ENCODE results near the gene LSAMP. TPM values are rescaled to one million over a fixed set of nuclear protein-coding genes. Genes with fewer than 3 reads are reported as not detected.

The LSAMP gene
- total RNA-seq, 1 experiment from 2014 or later = 0.90 TPM

DNA sequence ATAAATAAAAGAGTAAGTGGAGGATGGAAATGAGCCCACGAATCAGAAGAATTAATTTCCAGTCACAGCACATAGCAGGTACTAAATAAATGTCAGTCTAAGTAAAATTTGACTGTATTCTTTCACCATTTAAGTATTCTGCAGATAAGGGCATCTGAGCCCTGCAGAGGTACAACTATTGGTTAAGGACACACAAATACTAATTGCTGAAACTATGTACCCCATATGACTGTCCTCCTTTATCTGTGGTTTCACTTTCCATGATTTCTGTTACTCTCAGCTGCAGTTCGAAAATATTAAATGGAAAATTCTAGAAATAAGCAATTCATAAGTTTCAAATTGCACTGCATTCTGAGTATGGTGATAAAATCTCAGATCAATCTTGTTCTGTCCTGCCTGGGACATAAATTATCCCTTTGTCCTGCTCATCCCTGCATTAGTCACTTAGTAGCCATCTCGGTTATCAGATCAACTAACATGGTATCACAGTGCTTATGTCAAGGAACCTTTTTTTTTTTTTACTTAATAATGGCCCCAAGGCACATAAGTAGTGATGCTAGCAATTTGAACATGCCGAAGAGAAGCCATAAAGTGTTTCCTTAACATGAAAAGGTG lies 95.1 kb downstream of the LSAMP start:
- Histone ChIP-seq H3K14ac (ENCODE audit: insufficient read depth, low read length) (no peak overlapping the region), H3K27me3 (ENCODE audit: insufficient read depth, low read length) (no peaks in the 10 kb centered on the region), H3K18ac (ENCODE audit: insufficient read length, low read depth, low read length) (no peak overlapping the region), H2BK20ac (ENCODE audit: low read depth, low read length, poor library complexity, severe bottlenecking) (no peak overlapping the region), H4K20me1 (ENCODE audit: control insufficient read depth, insufficient read depth, insufficient read length) (no peaks in the 10 kb centered on the region), H2BK120ac (ENCODE audit: low read depth, low read length, poor library complexity, severe bottlenecking) (no peak overlapping the region), H2BK15ac (ENCODE audit: low read depth, low read length) (no peak overlapping the region), H3K79me2 (ENCODE audit: insufficient read depth, low read length) (no peaks in the 10 kb centered on the region), H4K91ac (ENCODE audit: insufficient read length, low read depth, low read length) (no peak overlapping the region), H3T11ph (ENCODE audit: low read length) (no peak overlapping the region), H3K9me3 (ENCODE audit: control insufficient read depth, low read depth, low read length) (no peaks in the 10 kb centered on the region), H3K4me2 (ENCODE audit: insufficient read depth, insufficient read length, low read length) (no peak overlapping the region), H3K9ac (ENCODE audit: extremely low read depth, insufficient read length, low read length) (no peak overlapping the region), H2BK12ac (ENCODE audit: insufficient read length, low read depth, low read length) (no peak overlapping the region), H2AFZ (ENCODE audit: low read length) (no peak overlapping the region), H2AK5ac (ENCODE audit: insufficient read length, low read length) (no peak overlapping the region), H3K23me2 (ENCODE audit: insufficient read length, low read depth, low read length, poor library complexity, severe bottlenecking) (no peaks in the 10 kb centered on the region), H3K79me1 (ENCODE audit: insufficient read depth, low read depth, low read length, poor library complexity, severe bottlenecking) (no peaks in the 10 kb centered on the region), H4K8ac (replicated peaks; ENCODE audit: insufficient read length, low read depth, low read length) (no peak overlapping the region), H3K56ac (ENCODE audit: insufficient read length, low read depth, low read length) (no peak overlapping the region), H3K4ac (ENCODE audit: low read depth, low read length) (no peak overlapping the region), H3K27ac (ENCODE audit: insufficient read length, low read depth, low read length) (no peak overlapping the region), H4K5ac (ENCODE audit: insufficient read length, low read depth, low read length) (no peak overlapping the region), H3K4me1 (ENCODE audit: insufficient read depth, low read length) (no peaks in the 10 kb centered on the region), H3K23ac (ENCODE audit: insufficient read length, low read depth, low read length) (no peak overlapping the region), H2BK5ac (ENCODE audit: insufficient read length, low read length) (no peak overlapping the region)
- TF ChIP-seq, protein P1, sequence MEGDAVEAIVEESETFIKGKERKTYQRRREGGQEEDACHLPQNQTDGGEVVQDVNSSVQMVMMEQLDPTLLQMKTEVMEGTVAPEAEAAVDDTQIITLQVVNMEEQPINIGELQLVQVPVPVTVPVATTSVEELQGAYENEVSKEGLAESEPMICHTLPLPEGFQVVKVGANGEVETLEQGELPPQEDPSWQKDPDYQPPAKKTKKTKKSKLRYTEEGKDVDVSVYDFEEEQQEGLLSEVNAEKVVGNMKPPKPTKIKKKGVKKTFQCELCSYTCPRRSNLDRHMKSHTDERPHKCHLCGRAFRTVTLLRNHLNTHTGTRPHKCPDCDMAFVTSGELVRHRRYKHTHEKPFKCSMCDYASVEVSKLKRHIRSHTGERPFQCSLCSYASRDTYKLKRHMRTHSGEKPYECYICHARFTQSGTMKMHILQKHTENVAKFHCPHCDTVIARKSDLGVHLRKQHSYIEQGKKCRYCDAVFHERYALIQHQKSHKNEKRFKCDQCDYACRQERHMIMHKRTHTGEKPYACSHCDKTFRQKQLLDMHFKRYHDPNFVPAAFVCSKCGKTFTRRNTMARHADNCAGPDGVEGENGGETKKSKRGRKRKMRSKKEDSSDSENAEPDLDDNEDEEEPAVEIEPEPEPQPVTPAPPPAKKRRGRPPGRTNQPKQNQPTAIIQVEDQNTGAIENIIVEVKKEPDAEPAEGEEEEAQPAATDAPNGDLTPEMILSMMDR (conservative IDR thresholded peaks at IDR 0.05) = no peak
- H3K9me3 Mint-ChIP-seq = no peaks in the 10 kb centered on the region
- no CpG with 5 or more reads among the region's 4 CpGs for WGBS (ENCODE audit: extremely low coverage, insufficient read length, low lambda C conversion rate)
- no peak overlapping the region for H3K4me3 Mint-ChIP-seq
- DNase-seq = no peak
- no peak overlapping the region for H3K27ac Mint-ChIP-seq
- peaks cover 2% of the 10 kb centered on the region; the same call in 1 of the 2 replicates for H3K27me3 Mint-ChIP-seq (ENCODE audit: low read depth)
- H3K36me3 Mint-ChIP-seq (ENCODE audit: insufficient read depth in 1 of 3, low read depth in 3 of 3) = no peaks in the 10 kb centered on the region
- H3K4me1 Mint-ChIP-seq = peaks cover 15 to 19% of the 10 kb centered on the region in 2 experiments
